Measurements from ENCODE around the gene ALKBH5. TPM values are rescaled to one million over a fixed set of nuclear protein-coding genes. Genes with fewer than 3 reads are reported as not detected.

Gene ALKBH5
- total RNA-seq, 2 experiments from 2014 or later: 117 to 121 TPM

DNA sequence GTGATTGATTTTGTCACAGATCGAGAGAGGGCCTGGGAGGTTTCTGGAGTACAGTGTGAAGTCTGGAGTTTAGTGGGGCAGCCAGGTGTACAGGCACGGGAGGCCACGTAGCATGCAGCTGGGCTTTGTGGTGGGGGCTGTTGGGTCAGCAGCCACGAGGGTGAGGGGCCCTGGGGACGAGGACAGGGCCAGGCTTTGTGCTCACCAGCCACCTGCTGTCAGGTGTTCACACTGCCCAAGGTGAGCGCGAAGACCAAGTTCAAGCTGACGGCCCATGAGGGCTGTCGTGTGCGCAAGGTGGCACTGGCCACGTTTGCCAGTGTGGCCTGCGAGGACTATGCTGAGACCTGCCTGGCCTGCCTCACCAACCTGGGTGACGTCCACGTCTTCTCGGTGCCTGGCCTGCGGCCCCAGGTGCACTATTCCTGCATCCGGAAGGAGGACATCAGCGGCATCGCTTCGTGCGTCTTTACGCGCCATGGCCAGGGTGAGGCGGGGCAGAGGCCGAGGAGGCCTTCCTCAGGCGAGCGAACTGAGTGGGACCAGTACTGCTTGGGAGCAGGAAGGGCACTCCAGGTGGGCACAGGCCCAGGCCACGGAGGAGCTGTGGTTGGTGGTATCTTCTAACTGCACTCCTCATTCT, 57.7 kb downstream of the ALKBH5 start:
- H3K36me3 Mint-ChIP-seq (ENCODE audit: low read depth): peaks cover 17% of the 10 kb centered on the region
- H3K27ac Mint-ChIP-seq: peak overlapping the region; percentile 25
- no peak overlapping the region for H3K4me3 Mint-ChIP-seq
- no peaks in the 10 kb centered on the region for H3K27me3 Mint-ChIP-seq (ENCODE audit: low read depth)
- ATAC-seq: no peak
- ChIA-PET POLR2A (no interaction called here), CTCF (no interaction called here)
- no peaks in the 10 kb centered on the region for H3K4me1 Mint-ChIP-seq (ENCODE audit: low read depth)
- H3K9me3 Mint-ChIP-seq (ENCODE audit: insufficient read depth): no peaks in the 10 kb centered on the region
- DNase-seq: no peak

- Mint-ChIP-seq H3K4me3 (no peak overlapping the region), H3K27ac (no peak overlapping the region), H3K9me3 (ENCODE audit: insufficient read depth) (no peaks in the 10 kb centered on the region), H3K36me3 (ENCODE audit: low read depth) (peaks cover 33% of the 10 kb centered on the region), H3K27me3 (ENCODE audit: low read depth) (no peaks in the 10 kb centered on the region), H3K4me1 (ENCODE audit: low read depth) (peaks cover 3% of the 10 kb centered on the region)
- no peak for ATAC-seq
- DNase-seq: no peak
- POLR2A ChIA-PET: no interaction called here
- CTCF ChIA-PET: no interaction called here
Observed at GRCh38 chr17:18245038-18245776, 61.6 kb downstream of the ALKBH5 start.

GRCh38 chr17:18246109-18246725, 62.6 kb downstream of the ALKBH5 start:
- no peak for DNase-seq
- Mint-ChIP-seq H3K27ac (no peak overlapping the region), H3K36me3 (ENCODE audit: low read depth) (peaks cover 37% of the 10 kb centered on the region), H3K27me3 (ENCODE audit: low read depth) (no peaks in the 10 kb centered on the region), H3K9me3 (ENCODE audit: insufficient read depth) (no peaks in the 10 kb centered on the region), H3K4me1 (ENCODE audit: low read depth) (peaks cover 3% of the 10 kb centered on the region), H3K4me3 (no peak overlapping the region)
- ChIA-PET POLR2A (no interaction called here), CTCF (no interaction called here)
- no peak for ATAC-seq

- Mint-ChIP-seq H3K9me3 (ENCODE audit: insufficient read depth) (no peaks in the 10 kb centered on the region), H3K36me3 (ENCODE audit: low read depth) (peaks cover 43% of the 10 kb centered on the region), H3K27ac (no peak overlapping the region), H3K4me3 (no peak overlapping the region), H3K4me1 (ENCODE audit: low read depth) (peaks cover 3% of the 10 kb centered on the region), H3K27me3 (ENCODE audit: low read depth) (no peaks in the 10 kb centered on the region)
- ChIA-PET CTCF (no interaction called here), POLR2A (interaction anchor here (0.9 kb wide), 1 partner anchor 71 kb away, joined by 4 read pairs; no protein-coding TSS in a partner anchor)
- DNase-seq: peak; percentile 41
- peak; percentile 40 for ATAC-seq
Observed at GRCh38 chr17:18246880-18247612, 63.4 kb downstream of the ALKBH5 start.

DNA sequence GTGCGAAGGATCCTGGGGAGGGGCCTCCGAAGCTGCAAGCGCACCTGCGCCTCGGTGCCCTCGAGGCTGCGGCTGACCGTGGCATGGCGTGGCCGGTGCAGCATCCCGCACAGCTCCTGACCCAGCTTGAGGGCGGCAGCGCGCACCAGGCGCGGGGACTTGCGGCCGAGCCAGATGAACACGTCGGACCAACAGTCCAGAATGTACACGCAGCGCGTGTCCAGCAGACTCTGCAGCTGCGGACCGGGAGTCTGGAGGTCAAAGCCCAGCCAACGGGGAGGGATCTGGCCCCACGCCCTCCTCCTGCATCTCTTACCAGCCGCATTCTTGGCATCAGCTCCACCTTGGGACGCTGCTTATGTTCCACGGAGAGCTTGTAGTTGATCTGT, 64.0 kb downstream of the ALKBH5 start:
- no peak overlapping the region for H3K27ac Mint-ChIP-seq
- no peaks in the 10 kb centered on the region for H3K9me3 Mint-ChIP-seq (ENCODE audit: insufficient read depth)
- peaks cover 3% of the 10 kb centered on the region for H3K4me1 Mint-ChIP-seq (ENCODE audit: low read depth)
- no peaks in the 10 kb centered on the region for H3K27me3 Mint-ChIP-seq (ENCODE audit: low read depth)
- H3K4me3 Mint-ChIP-seq: no peak overlapping the region
- no peak for DNase-seq
- ChIA-PET CTCF (interaction anchor here (1.2 kb wide), 1 partner anchor 17 kb away, joined by 4 read pairs; no protein-coding TSS in a partner anchor), POLR2A (interaction anchor here (0.9 kb wide), 1 partner anchor 70 kb away, joined by 4 read pairs; no protein-coding TSS in a partner anchor)
- no peak for ATAC-seq
- peaks cover 47% of the 10 kb centered on the region for H3K36me3 Mint-ChIP-seq (ENCODE audit: low read depth)

- POLR2A ChIA-PET: interaction anchor here (0.9 kb wide), 1 partner anchor 69 kb away, joined by 4 read pairs; no protein-coding TSS in a partner anchor
- ATAC-seq (peak; percentile 73), DNase-seq (peak; percentile 77)
- peak overlapping the region; percentile 68 for H3K27ac Mint-ChIP-seq
- peaks cover 52% of the 10 kb centered on the region for H3K36me3 Mint-ChIP-seq (ENCODE audit: low read depth)
- CTCF ChIA-PET: interaction anchor here (0.7 to 1.5 kb wide), 4 partner anchors 11 to 100 kb away, joined by 3 to 6 read pairs (median 4); partner anchors contain the start of gene FLII
- no peak overlapping the region for H3K4me3 Mint-ChIP-seq
- H3K4me1 Mint-ChIP-seq (ENCODE audit: low read depth): peaks cover 3% of the 10 kb centered on the region
- no peaks in the 10 kb centered on the region for H3K27me3 Mint-ChIP-seq (ENCODE audit: low read depth)
- H3K9me3 Mint-ChIP-seq (ENCODE audit: insufficient read depth): no peaks in the 10 kb centered on the region
Observed at GRCh38 chr17:18248300-18248731, 64.7 kb downstream of the ALKBH5 start.

- Mint-ChIP-seq H3K4me1 (ENCODE audit: low read depth) (peaks cover 3% of the 10 kb centered on the region), H3K27me3 (ENCODE audit: low read depth) (no peaks in the 10 kb centered on the region), H3K4me3 (no peak overlapping the region), H3K9me3 (ENCODE audit: insufficient read depth) (no peaks in the 10 kb centered on the region), H3K27ac (no peak overlapping the region), H3K36me3 (ENCODE audit: low read depth) (peaks cover 57% of the 10 kb centered on the region)
- CTCF ChIA-PET: interaction anchor here (0.7 to 1.5 kb wide), 4 partner anchors 11 to 99 kb away, joined by 3 to 6 read pairs (median 4); partner anchors contain the start of gene FLII
- DNase-seq: no peak
- POLR2A ChIA-PET: no interaction called here
- ATAC-seq: no peak
Observed at GRCh38 chr17:18248811-18249210, 65.2 kb downstream of the ALKBH5 start.

GRCh38 chr17:18250259-18250658, 66.6 kb downstream of the ALKBH5 start:
- no peak for ATAC-seq
- H3K4me3 Mint-ChIP-seq: no peak overlapping the region
- ChIA-PET CTCF (no interaction called here), POLR2A (no interaction called here)
- H3K27me3 Mint-ChIP-seq (ENCODE audit: low read depth): no peaks in the 10 kb centered on the region
- peak overlapping the region; percentile 28 for H3K27ac Mint-ChIP-seq
- no peaks in the 10 kb centered on the region for H3K9me3 Mint-ChIP-seq (ENCODE audit: insufficient read depth)
- no peak for DNase-seq
- H3K36me3 Mint-ChIP-seq (ENCODE audit: low read depth): peaks cover 63% of the 10 kb centered on the region
- H3K4me1 Mint-ChIP-seq (ENCODE audit: low read depth): peaks cover 3% of the 10 kb centered on the region

DNA sequence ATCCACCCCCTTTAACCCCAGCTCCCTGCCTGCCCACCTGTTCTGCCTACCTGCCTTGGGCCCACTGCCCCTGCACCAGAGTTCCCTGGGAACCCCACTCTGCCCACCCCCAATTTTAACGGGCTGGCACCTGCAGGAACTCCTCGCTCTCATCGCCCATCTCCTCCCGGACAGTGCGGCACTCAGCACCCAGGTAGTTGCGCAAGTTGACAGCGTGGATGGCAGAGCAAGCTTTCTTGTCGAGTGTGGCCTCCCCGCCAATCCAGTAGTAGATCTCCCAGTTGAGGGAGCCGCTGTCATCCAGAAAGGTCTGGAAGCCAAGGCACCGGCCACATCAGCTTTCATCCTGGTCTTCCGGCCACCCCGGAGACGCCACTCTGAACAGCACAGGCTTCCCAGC, 67.1 kb downstream of the ALKBH5 start:
- no peaks in the 10 kb centered on the region for H3K9me3 Mint-ChIP-seq (ENCODE audit: insufficient read depth)
- peaks cover 5% of the 10 kb centered on the region for H3K4me1 Mint-ChIP-seq (ENCODE audit: low read depth)
- no peak overlapping the region for H3K4me3 Mint-ChIP-seq
- peaks cover 63% of the 10 kb centered on the region for H3K36me3 Mint-ChIP-seq (ENCODE audit: low read depth)
- no peaks in the 10 kb centered on the region for H3K27me3 Mint-ChIP-seq (ENCODE audit: low read depth)
- H3K27ac Mint-ChIP-seq: no peak overlapping the region
- ATAC-seq (no peak), DNase-seq (no peak)
- ChIA-PET POLR2A (no interaction called here), CTCF (no interaction called here)

DNA sequence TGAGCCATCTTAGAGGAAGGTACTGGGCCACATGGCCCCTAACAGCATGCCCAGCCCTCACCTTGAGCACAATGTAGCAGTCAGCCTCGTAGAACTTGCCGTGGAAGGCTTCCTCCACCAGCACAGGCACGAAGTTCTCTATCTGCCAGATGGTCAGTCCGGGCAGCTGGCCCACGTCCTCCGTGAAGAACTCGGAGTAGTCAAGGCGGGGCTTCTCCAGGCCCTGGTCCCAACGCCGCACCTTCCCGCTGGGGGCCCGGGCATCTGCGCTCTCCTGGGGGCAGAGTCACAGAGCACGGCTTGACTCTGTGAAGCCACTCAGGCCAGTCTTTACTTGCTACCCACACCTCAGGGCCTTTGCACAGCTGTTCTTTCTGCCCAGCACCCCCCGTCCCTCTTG, 67.6 kb downstream of the ALKBH5 start:
- no peaks in the 10 kb centered on the region for H3K27me3 Mint-ChIP-seq (ENCODE audit: low read depth)
- ChIA-PET POLR2A (interaction anchor here (0.7 kb wide), 1 partner anchor 10 kb away, joined by 3 read pairs; no protein-coding TSS in a partner anchor), CTCF (no interaction called here)
- peaks cover 10% of the 10 kb centered on the region for H3K4me1 Mint-ChIP-seq (ENCODE audit: low read depth)
- ATAC-seq: no peak
- no peak overlapping the region for H3K4me3 Mint-ChIP-seq
- no peak for DNase-seq
- no peak overlapping the region for H3K27ac Mint-ChIP-seq
- H3K9me3 Mint-ChIP-seq (ENCODE audit: insufficient read depth): no peaks in the 10 kb centered on the region
- H3K36me3 Mint-ChIP-seq (ENCODE audit: low read depth): peaks cover 63% of the 10 kb centered on the region

DNA sequence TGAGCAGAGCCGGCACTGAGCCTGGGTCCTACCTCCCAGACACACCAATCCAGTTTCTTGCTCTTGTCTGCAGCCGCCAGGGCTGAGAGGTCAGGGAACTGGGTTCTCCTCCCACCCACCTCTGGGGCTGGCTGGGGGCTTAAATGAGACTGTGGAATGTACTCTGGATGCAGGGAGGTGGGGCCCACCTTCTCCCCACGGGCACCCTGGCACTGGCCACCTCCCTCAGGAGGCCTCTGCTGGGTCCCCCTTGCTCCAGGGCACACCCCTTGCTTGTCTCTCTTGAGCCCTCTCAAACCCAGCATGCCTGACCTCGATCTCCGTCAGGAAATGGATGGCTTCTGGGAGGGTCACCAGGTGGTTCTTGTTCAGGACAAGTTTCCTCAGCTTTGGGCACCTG, 68.5 kb downstream of the ALKBH5 start:
- H3K4me3 Mint-ChIP-seq: no peak overlapping the region
- peaks cover 60% of the 10 kb centered on the region for H3K36me3 Mint-ChIP-seq (ENCODE audit: low read depth)
- H3K27me3 Mint-ChIP-seq (ENCODE audit: low read depth): no peaks in the 10 kb centered on the region
- ATAC-seq: no peak
- ChIA-PET POLR2A (interaction anchor here (0.7 kb wide), 1 partner anchor 9 kb away, joined by 3 read pairs; no protein-coding TSS in a partner anchor), CTCF (no interaction called here)
- no peak for DNase-seq
- H3K27ac Mint-ChIP-seq: no peak overlapping the region
- no peaks in the 10 kb centered on the region for H3K9me3 Mint-ChIP-seq (ENCODE audit: insufficient read depth)
- H3K4me1 Mint-ChIP-seq (ENCODE audit: low read depth): peaks cover 19% of the 10 kb centered on the region
